Endothelial cell of umbilical vein (primary cell): ENCODE results near the gene NPHS1.

ENCODE experiments used
- EZH2 ChIP-seq: IDR thresholded peaks from 2 replicates; pipeline ENCODE4 v1.6.1; 2012; ENCODE audit warnings: borderline replicate concordance, low read depth, mild to moderate bottlenecking, moderate library complexity, low read length, inconsistent platforms; ENCODE audit not compliant: severe bottlenecking
- FOS ChIP-seq: IDR thresholded peaks from 2 replicates; pipeline ENCODE4 v1.6.1; 2011; ENCODE audit warnings: mild to moderate bottlenecking, low read length, moderate library complexity, borderline replicate concordance; ENCODE audit not compliant: insufficient read depth
- JUN ChIP-seq: IDR thresholded peaks from 2 replicates; pipeline ENCODE4 v1.6.1; 2011; ENCODE audit warnings: borderline replicate concordance, low read depth; ENCODE audit not compliant: insufficient read length, insufficient read depth
- MAX ChIP-seq: IDR thresholded peaks from 2 replicates; pipeline ENCODE4 v1.6.1; 2011; ENCODE audit not compliant: insufficient read depth, insufficient read length
- MYC ChIP-seq: IDR thresholded peaks from one replicate; pipeline ENCODE4 v1.6.1; 2011; ENCODE audit warnings: mild to moderate bottlenecking, low read depth, low read length
- POLR2A ChIP-seq: IDR thresholded peaks from 2 replicates; pipeline ENCODE4 v1.6.1; 2012; ENCODE audit warnings: low read depth, mild to moderate bottlenecking, control low read depth, low read length
- POLR2AphosphoS5 ChIP-seq: IDR thresholded peaks from 2 replicates; pipeline ENCODE4 v1.6.1; 2012; ENCODE audit warnings: low read depth, mild to moderate bottlenecking, control low read depth, low read length, moderate library complexity; ENCODE audit not compliant: insufficient read depth
- TF ChIP-seq, protein P1 (sequence below), 2 donors: IDR thresholded peaks; 1 replicate in 1 of 2; 2 replicates in 1 of 2; pipeline ENCODE4 v1.5.1; 2011; ENCODE audit warnings: low read length in 2 of 2, mild to moderate bottlenecking in 2 of 2, moderate library complexity in 2 of 2, control low read depth in 1 of 2, inconsistent platforms in 1 of 2, low read depth in 1 of 2; ENCODE audit not compliant: insufficient read depth in 1 of 2; ENCODE audit errors: extremely low read depth in 1 of 2

DNA sequence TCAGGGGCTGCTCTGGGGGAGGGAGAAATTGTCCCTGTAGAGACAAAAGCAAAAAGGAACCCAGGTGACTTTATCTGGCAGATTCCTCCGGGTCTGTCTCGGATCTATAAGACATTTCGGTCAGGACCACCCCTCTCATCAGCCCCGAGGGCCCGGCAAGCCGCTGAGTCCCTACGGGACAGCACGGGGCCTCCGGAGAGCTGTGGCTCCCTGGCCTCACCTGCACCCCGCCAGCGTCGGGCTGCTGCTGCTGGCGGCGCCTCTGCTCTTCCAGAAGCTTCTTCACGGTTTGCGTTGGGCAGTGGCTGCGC is 46.1 kb upstream of the NPHS1 start:
- TF ChIP-seq MAX = no peak
- TF ChIP-seq, protein P1, sequence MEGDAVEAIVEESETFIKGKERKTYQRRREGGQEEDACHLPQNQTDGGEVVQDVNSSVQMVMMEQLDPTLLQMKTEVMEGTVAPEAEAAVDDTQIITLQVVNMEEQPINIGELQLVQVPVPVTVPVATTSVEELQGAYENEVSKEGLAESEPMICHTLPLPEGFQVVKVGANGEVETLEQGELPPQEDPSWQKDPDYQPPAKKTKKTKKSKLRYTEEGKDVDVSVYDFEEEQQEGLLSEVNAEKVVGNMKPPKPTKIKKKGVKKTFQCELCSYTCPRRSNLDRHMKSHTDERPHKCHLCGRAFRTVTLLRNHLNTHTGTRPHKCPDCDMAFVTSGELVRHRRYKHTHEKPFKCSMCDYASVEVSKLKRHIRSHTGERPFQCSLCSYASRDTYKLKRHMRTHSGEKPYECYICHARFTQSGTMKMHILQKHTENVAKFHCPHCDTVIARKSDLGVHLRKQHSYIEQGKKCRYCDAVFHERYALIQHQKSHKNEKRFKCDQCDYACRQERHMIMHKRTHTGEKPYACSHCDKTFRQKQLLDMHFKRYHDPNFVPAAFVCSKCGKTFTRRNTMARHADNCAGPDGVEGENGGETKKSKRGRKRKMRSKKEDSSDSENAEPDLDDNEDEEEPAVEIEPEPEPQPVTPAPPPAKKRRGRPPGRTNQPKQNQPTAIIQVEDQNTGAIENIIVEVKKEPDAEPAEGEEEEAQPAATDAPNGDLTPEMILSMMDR (IDR thresholded peaks at IDR 0.05; ENCODE audit: extremely low read depth in 1 of 2, insufficient read depth in 1 of 2, low read depth in 1 of 2, low read length in 2 of 2) = no peak
- no peak for TF ChIP-seq EZH2
- no peak for TF ChIP-seq POLR2A
- no peak for TF ChIP-seq POLR2AphosphoS5
- TF ChIP-seq FOS = no peak
- no peak for TF ChIP-seq JUN
- no peak for TF ChIP-seq MYC
